22Rv1 (cell line): ENCODE measurements around the gene RBBP4.
A peak's percentile ranks its signal among the peaks of the same experiment; 100 is the strongest.
"Not testable (repeated sequence)": the region's sequence is repeated elsewhere in the genome, so short reads cannot be mapped to it uniquely, and the experiment has no call there.

Experiments used
- H3K27ac ChIP-seq: fragments of 450-650 bp; 2 replicates; pipeline ENCODE4 v1.5.1; 2017
- CTCF ChIP-seq: fragments of 450-650 bp; IDR thresholded peaks from 2 replicates; pipeline ENCODE4 v1.5.1; 2017; ENCODE audit warnings: mild to moderate bottlenecking
- ZFX ChIP-seq: fragments of 450-650 bp; IDR thresholded peaks from 2 replicates; pipeline ENCODE4 v1.6.1; 2017; ENCODE audit warnings: antibody characterized with exemption, borderline replicate concordance

The RBBP4 gene

GRCh38 chr1:32666901-32667566 is 16.0 kb downstream of the RBBP4 start:
- no peak overlapping the region for H3K27ac ChIP-seq
- TF ChIP-seq CTCF (no peak), ZFX (no peak)

DNA sequence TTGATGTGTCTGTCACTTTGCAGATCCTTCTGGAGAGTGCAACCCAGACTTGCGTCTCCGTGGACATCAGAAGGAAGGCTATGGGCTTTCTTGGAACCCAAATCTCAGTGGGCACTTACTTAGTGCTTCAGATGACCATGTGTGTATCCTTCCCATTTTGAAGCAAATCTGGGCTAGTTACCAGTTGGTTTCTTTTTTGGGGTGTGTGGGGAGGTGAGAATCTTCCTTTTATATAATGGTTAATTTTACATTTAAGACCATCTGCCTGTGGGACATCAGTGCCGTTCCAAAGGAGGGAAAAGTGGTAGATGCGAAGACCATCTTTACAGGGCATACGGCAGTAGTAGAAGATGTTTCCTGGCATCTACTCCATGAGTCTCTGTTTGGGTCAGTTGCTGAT is 17.7 kb downstream of the RBBP4 start:
- H3K27ac ChIP-seq: not testable (repeated sequence)

DNA sequence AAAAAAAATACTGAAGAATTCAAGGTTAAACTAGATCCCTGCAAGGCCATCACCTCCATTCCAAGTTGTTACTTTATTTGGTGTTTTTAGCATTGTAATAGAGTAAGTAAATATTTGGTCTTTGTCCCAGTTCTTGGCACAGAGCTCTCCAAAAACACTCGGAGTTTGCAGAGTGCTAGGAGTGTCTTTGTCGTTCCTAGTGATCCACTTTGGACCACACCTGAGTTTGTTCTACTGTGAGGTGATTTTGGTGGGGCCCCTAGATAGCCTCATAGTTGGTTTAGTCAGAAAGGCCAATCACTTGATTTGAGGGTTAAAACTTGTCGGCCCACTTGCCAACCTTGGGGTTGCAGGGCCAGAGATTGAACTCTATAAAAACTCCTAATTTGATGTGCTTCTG is 25.9 kb downstream of the RBBP4 start:
- H3K27ac ChIP-seq: peak overlapping the region; percentile 40; the same call in 1 of the 2 replicates
- TF ChIP-seq ZFX (no peak), CTCF (no peak)

DNA sequence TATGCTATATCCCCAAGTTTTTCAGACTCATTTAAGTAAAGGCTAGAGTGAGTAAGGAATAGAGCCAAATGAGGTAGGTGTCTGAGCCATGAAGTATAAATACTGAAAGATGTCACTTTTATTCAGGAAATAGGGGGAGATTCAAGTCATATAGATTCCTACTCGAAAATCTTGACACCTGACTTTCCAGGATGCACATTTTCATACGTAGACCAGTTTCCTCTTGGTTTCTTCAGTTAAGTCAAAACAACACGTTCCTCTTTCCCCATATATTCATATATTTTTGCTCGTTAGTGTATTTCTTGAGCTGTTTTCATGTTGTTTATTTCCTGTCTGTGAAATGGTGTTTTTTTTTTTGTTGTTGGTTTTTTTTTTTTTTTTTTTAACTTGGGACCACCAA is 29.0 kb downstream of the RBBP4 start:
- not testable (repeated sequence) for H3K27ac ChIP-seq

GRCh38 chr1:32680642-32681041 is 29.6 kb downstream of the RBBP4 start:
- no peak for TF ChIP-seq ZFX
- no peak for TF ChIP-seq CTCF
- no peak overlapping the region for H3K27ac ChIP-seq

DNA sequence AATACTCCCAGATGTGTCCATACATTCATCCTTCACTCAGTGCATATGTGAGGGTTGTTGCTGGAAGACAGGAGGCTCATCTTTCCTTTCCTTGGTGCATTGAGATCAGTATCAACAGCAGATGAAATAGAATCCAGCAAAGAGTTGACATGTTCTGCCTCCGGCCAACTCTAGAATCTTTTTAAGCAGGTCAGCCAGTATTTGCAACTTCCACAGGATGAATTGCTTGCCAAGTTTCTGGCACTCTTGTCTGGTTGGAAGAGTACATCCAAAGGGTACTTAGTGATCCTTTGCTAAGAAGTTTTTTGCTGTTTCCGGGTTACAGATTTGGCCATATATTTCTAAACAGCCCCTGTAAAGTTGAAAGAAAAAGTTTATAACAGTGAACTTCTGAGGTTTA is 30.5 kb downstream of the RBBP4 start:
- TF ChIP-seq CTCF (no peak), ZFX (no peak)
- H3K27ac ChIP-seq: no peak overlapping the region

- no peak overlapping the region for H3K27ac ChIP-seq
- TF ChIP-seq ZFX (no peak), CTCF (no peak)
Observed at GRCh38 chr1:32681999-32682398, 31.0 kb downstream of the RBBP4 start.

DNA sequence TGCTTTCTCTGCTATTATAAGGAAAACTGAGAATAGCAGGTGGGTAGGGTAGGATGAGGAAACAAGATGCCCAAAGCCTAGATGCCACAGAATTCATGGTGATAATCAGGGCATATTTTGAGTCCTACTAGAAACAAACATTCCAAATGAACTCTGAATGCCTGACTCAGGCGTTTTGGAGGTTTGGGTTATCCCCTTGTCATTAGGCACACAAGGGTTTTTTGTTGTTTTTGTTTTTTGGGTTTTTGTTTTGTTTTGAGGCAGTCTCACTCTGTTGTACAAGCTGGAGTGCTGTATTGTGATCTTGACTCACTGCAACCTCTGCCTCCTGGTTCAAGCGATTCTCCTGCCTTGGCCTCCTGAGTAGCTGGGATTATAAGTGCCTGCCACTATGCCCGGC is 32.4 kb downstream of the RBBP4 start:
- no peak for TF ChIP-seq ZFX
- TF ChIP-seq CTCF: no peak
- peak overlapping the region; percentile 5; the same call in 1 of the 2 replicates for H3K27ac ChIP-seq
